ENCODE results near the gene APBB2.

- TF ChIP-seq, protein P1, sequence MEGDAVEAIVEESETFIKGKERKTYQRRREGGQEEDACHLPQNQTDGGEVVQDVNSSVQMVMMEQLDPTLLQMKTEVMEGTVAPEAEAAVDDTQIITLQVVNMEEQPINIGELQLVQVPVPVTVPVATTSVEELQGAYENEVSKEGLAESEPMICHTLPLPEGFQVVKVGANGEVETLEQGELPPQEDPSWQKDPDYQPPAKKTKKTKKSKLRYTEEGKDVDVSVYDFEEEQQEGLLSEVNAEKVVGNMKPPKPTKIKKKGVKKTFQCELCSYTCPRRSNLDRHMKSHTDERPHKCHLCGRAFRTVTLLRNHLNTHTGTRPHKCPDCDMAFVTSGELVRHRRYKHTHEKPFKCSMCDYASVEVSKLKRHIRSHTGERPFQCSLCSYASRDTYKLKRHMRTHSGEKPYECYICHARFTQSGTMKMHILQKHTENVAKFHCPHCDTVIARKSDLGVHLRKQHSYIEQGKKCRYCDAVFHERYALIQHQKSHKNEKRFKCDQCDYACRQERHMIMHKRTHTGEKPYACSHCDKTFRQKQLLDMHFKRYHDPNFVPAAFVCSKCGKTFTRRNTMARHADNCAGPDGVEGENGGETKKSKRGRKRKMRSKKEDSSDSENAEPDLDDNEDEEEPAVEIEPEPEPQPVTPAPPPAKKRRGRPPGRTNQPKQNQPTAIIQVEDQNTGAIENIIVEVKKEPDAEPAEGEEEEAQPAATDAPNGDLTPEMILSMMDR (IDR thresholded peaks at IDR 0.05), result no peak
- TF ChIP-seq EP300 (IDR thresholded peaks at IDR 0.05), result no peak
These were observed 170.2 kb downstream of the APBB2 start for GRCh38 chr4:41044165-41044564.

All from tibial nerve (tissue), 4 donors.